ENCODE measurements around the gene RPS27L. TPM values are rescaled to one million over a fixed set of nuclear protein-coding genes. Genes with fewer than 3 reads are reported as not detected.
A peak's percentile ranks its signal among the peaks of the same experiment; 100 is the strongest.

Gene RPS27L
- total and polyA plus RNA-seq, 2 of the 8 experiments (the other 6 are each of a cell fraction or from before 2014, with no cell fraction given), result 115 to 143 TPM

GRCh38 chr15:63197626-63198025 is 40.3 kb upstream of the RPS27L start:
- Histone ChIP-seq H3K4me3 (ENCODE audit: extremely low read depth in 1 of 4, insufficient read depth in 2 of 4, low read depth in 3 of 4, low read length in 4 of 4) (no peak overlapping the region), H2BK20ac (ENCODE audit: low read length) (no peak overlapping the region), H3K9ac (replicated peaks in 1 of 4; ENCODE audit: extremely low read depth in 1 of 4, low read depth in 3 of 4, low read length in 3 of 4) (no peak overlapping the region), H3K14ac (ENCODE audit: insufficient read length) (no peak overlapping the region), H2AK5ac (ENCODE audit: low read depth, low read length) (no peak overlapping the region), H4K91ac (replicated peaks; ENCODE audit: insufficient read length, low read length) (no peak overlapping the region), H3K9me3 (ENCODE audit: insufficient read depth in 2 of 2, low read depth in 1 of 2, low read length in 1 of 2) (no peaks in the 10 kb centered on the region), H3K79me1 (ENCODE audit: low read depth, low read length) (peaks cover 11% of the 10 kb centered on the region), H3K23me2 (ENCODE audit: low read depth, low read length) (no peaks in the 10 kb centered on the region), H3K56ac (replicated peaks; ENCODE audit: insufficient read length, low read depth, low read length) (no peak overlapping the region), H3K79me2 (ENCODE audit: control insufficient read depth in 1 of 2, insufficient read depth in 2 of 2, low read length in 2 of 2) (peaks cover 5 to 90% of the 10 kb centered on the region in 2 experiments), H2BK12ac (ENCODE audit: low read depth, low read length) (no peak overlapping the region), H2BK120ac (replicated peaks; ENCODE audit: low read depth, low read length) (no peak overlapping the region), H3K4ac (replicated peaks; ENCODE audit: insufficient read length, low read depth, low read length) (peak overlapping the region; percentile 26), H2BK15ac (ENCODE audit: low read length) (peak overlapping the region; percentile 13; the same call in 1 of the 2 replicates), H4K5ac (ENCODE audit: insufficient read length, low read depth, low read length) (no peak overlapping the region), H3K27ac (ENCODE audit: low read depth, low read length) (no peak overlapping the region), H3K4me2 (ENCODE audit: insufficient read depth in 1 of 2, low read depth in 2 of 2, low read length in 2 of 2) (peak overlapping the region in 1 of 2 experiments; percentile 22; a peak in 1 of 4 replicates), H2BK5ac (ENCODE audit: low read depth, low read length) (no peak overlapping the region), H3K36me3 (ENCODE audit: control insufficient read depth in 2 of 4, insufficient read depth in 4 of 4, low read length in 3 of 4) (no peaks in the 10 kb centered on the region), H3K4me1 (replicated peaks in 1 of 4; ENCODE audit: control insufficient read depth in 3 of 4, insufficient read depth in 4 of 4, low read length in 3 of 4) (peaks cover 0 to 15% (median 11%) of the 10 kb centered on the region in 4 experiments; a peak in 5 of 7 replicates), H4K20me1 (replicated peaks in 1 of 2; ENCODE audit: control insufficient read depth in 1 of 2, insufficient read depth in 2 of 2, low read length in 2 of 2) (peaks cover 1 to 3% of the 10 kb centered on the region in 2 experiments), H2AFZ (ENCODE audit: low read length) (no peak overlapping the region), H3K23ac (ENCODE audit: insufficient read length) (no peak overlapping the region), H4K8ac (ENCODE audit: extremely low read depth, insufficient read depth, low read length) (no peak overlapping the region), H3K27me3 (replicated peaks in 1 of 4; ENCODE audit: control insufficient read depth in 3 of 4, extremely low read depth in 1 of 4, insufficient read depth in 3 of 4, low read length in 3 of 4) (no peaks in the 10 kb centered on the region), H3K18ac (ENCODE audit: extremely low read depth, low read length) (peak overlapping the region; percentile 43; the same call in 1 of the 2 replicates)
- CTCF ChIA-PET (ENCODE audit: partially characterized antibody), result interaction anchor here (0.6 to 0.9 kb wide), 2 partner anchors 40 to 50 kb away, joined by 3 read pairs; no protein-coding TSS in a partner anchor
- no peak for TF ChIP-seq SP2 (IDR thresholded peaks at IDR 0.05; ENCODE audit: low read length)
- TF ChIP-seq RNF2 (IDR thresholded peaks at IDR 0.05; ENCODE audit: borderline replicate concordance, low read depth, low read length, missing control alignments, poor library complexity, severe bottlenecking), result no peak
- TF ChIP-seq CHD1 (IDR thresholded peaks at IDR 0.05; ENCODE audit: low read depth, low read length), result no peak
- FAIRE-seq (no peak), DNase-seq (ENCODE audit: low read depth in 1 of 2, low spot score in 2 of 2) (no peak)
- 79% methylated on average over 1 of the region's 1 CpG; no CpG with 5 or more reads in 1 of the 2 experiments for WGBS, 2 experiments (ENCODE audit: extremely low coverage in 1 of 2, insufficient coverage in 1 of 2, insufficient read length in 1 of 2, insufficient replicate concordance in 2 of 2, low coverage in 1 of 2, low lambda C conversion rate in 2 of 2, missing lambda C conversion rate in 1 of 2)
- POLR2A ChIA-PET (ENCODE audit: partially characterized antibody), result interaction anchor here (1.2 to 1.7 kb wide), 4 partner anchors 9 to 45 kb away, joined by 3 to 4 read pairs (median 4); partner anchors contain the start of genes RAB8B and RPS27L

Measured in H1 (cell line).